ENCODE results near the gene DLGAP1. TPM values are rescaled to one million over a fixed set of nuclear protein-coding genes. Genes with fewer than 3 reads are reported as not detected.

The DLGAP1 gene
- total and polyA plus RNA-seq, 2 of the 4 experiments (the other 2 are of a cell fraction) = under 0.01 to 0.09 TPM

GRCh38 chr18:3479978-3480509 is 975.1 kb downstream of the DLGAP1 start:
- ATAC-seq (ENCODE audit: low read depth) (no peak), DNase-seq (no peak)
- intact Hi-C loops (cut with micrococcal nuclease) = no loop called here
- H2AFZ ChIP-seq (replicated peaks; ENCODE audit: low read length, poor library complexity) = no peak overlapping the region
- H3K9me3 ChIP-seq (ENCODE audit: control insufficient read depth, insufficient read depth, low read length) = no peaks in the 10 kb centered on the region; the same call in 1 of the 2 replicates
- H2BK15ac ChIP-seq (ENCODE audit: low read depth, low read length) = no peak overlapping the region
- H3K56ac ChIP-seq (ENCODE audit: extremely low read depth, insufficient read depth, low read length) = no peak overlapping the region
- no TSS peak for BruUV-seq (replicated peaks)
- ChIA-PET POLR2A (ENCODE audit: unreplicated experiment) (no interaction called here), CTCF (no interaction called here)
- H3K27ac ChIP-seq (ENCODE audit: insufficient read depth, low read length) = no peak overlapping the region
- in situ Hi-C loops (cut with MboI; ENCODE audit: low sequenced_read_pairs) = no loop called here
- H4K8ac ChIP-seq (ENCODE audit: low read depth in 2 of 2, low read length in 2 of 2) = no peak overlapping the region
- no peak overlapping the region for H3K4ac ChIP-seq (ENCODE audit: low read depth, low read length)
- H3K9me1 ChIP-seq (ENCODE audit: insufficient read depth, low read length) = no peaks in the 10 kb centered on the region
- WGBS, 2 experiments (ENCODE audit: extremely low coverage in 2 of 2, insufficient read length in 1 of 2) = no CpG with 5 or more reads among the region's 5 CpGs
- no peaks in the 10 kb centered on the region for H3K27me3 ChIP-seq (ENCODE audit: control insufficient read depth, insufficient read depth, low read length)
- no peaks in the 10 kb centered on the region for H3K36me3 ChIP-seq (ENCODE audit: control insufficient read depth, insufficient read depth, low read length)
- H3K18ac ChIP-seq (ENCODE audit: low read depth, low read length) = no peak overlapping the region
- no peak overlapping the region for H3K4me2 ChIP-seq (ENCODE audit: low read depth, low read length)
- no peak overlapping the region for H3K23ac ChIP-seq (ENCODE audit: low read depth, low read length)
- no peaks in the 10 kb centered on the region; the same call in 1 of the 2 replicates for H3K4me1 ChIP-seq (ENCODE audit: control insufficient read depth, insufficient read depth, low read length)
- no peak overlapping the region for H2AK5ac ChIP-seq (ENCODE audit: low read depth, low read length)
- no peak overlapping the region for H4K5ac ChIP-seq (ENCODE audit: low read depth, low read length)
- no peaks in the 10 kb centered on the region for H3K79me1 ChIP-seq (ENCODE audit: low read depth in 1 of 2, low read length in 2 of 2)
- no peak overlapping the region for H2BK5ac ChIP-seq (ENCODE audit: low read depth, low read length, poor library complexity, severe bottlenecking)
- H3K14ac ChIP-seq (replicated peaks; ENCODE audit: low read depth, low read length) = no peak overlapping the region
- dilution Hi-C loops (cut with HindIII; ENCODE audit: low sequenced_read_pairs, unreplicated experiment) = no loop called here
- H2BK120ac ChIP-seq (ENCODE audit: low read depth, low read length) = no peak overlapping the region
- no peak overlapping the region for H2BK20ac ChIP-seq (ENCODE audit: low read depth, low read length)
- no peak overlapping the region for H4K91ac ChIP-seq (ENCODE audit: insufficient read depth, low read depth, low read length)
- no peak overlapping the region for H3K9ac ChIP-seq (ENCODE audit: low read depth, low read length)
- TF ChIP-seq, protein P1, sequence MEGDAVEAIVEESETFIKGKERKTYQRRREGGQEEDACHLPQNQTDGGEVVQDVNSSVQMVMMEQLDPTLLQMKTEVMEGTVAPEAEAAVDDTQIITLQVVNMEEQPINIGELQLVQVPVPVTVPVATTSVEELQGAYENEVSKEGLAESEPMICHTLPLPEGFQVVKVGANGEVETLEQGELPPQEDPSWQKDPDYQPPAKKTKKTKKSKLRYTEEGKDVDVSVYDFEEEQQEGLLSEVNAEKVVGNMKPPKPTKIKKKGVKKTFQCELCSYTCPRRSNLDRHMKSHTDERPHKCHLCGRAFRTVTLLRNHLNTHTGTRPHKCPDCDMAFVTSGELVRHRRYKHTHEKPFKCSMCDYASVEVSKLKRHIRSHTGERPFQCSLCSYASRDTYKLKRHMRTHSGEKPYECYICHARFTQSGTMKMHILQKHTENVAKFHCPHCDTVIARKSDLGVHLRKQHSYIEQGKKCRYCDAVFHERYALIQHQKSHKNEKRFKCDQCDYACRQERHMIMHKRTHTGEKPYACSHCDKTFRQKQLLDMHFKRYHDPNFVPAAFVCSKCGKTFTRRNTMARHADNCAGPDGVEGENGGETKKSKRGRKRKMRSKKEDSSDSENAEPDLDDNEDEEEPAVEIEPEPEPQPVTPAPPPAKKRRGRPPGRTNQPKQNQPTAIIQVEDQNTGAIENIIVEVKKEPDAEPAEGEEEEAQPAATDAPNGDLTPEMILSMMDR (conservative IDR thresholded peaks at IDR 0.05; ENCODE audit: low read depth, low read length) = no peak
- no peak for TF ChIP-seq CHD1 (IDR thresholded peaks at IDR 0.05; ENCODE audit: low read depth, low read length)
- TF ChIP-seq, protein P2, sequence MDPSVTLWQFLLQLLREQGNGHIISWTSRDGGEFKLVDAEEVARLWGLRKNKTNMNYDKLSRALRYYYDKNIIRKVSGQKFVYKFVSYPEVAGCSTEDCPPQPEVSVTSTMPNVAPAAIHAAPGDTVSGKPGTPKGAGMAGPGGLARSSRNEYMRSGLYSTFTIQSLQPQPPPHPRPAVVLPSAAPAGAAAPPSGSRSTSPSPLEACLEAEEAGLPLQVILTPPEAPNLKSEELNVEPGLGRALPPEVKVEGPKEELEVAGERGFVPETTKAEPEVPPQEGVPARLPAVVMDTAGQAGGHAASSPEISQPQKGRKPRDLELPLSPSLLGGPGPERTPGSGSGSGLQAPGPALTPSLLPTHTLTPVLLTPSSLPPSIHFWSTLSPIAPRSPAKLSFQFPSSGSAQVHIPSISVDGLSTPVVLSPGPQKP (IDR thresholded peaks at IDR 0.05; ENCODE audit: borderline replicate concordance, low read depth, low read length) = no peak
- no peak for TF ChIP-seq POLR2A (IDR thresholded peaks at IDR 0.05; ENCODE audit: low read depth, low read length)
- TF ChIP-seq NFE2L2 (IDR thresholded peaks at IDR 0.05; ENCODE audit: low read depth, low read length) = no peak
- TF ChIP-seq MXI1 (IDR thresholded peaks at IDR 0.05; ENCODE audit: borderline replicate concordance, low read depth, low read length) = no peak
- TF ChIP-seq BHLHE40 (IDR thresholded peaks at IDR 0.05; ENCODE audit: low read depth, low read length) = no peak
- no peak for TF ChIP-seq MAFK (IDR thresholded peaks at IDR 0.05; ENCODE audit: low read depth, low read length)
- TF ChIP-seq SMC3 (IDR thresholded peaks at IDR 0.05; ENCODE audit: low read depth, low read length) = no peak
- H3K4me3 ChIP-seq (ENCODE audit: insufficient read depth, low read depth, low read length) = no peak overlapping the region
- H4K20me1 ChIP-seq (ENCODE audit: insufficient read depth, low read length) = no peaks in the 10 kb centered on the region
- H2AK9ac ChIP-seq (replicated peaks; ENCODE audit: low read depth, low read length, poor library complexity) = no peak overlapping the region
